ENCODE data around the gene DRC7.

DNA sequence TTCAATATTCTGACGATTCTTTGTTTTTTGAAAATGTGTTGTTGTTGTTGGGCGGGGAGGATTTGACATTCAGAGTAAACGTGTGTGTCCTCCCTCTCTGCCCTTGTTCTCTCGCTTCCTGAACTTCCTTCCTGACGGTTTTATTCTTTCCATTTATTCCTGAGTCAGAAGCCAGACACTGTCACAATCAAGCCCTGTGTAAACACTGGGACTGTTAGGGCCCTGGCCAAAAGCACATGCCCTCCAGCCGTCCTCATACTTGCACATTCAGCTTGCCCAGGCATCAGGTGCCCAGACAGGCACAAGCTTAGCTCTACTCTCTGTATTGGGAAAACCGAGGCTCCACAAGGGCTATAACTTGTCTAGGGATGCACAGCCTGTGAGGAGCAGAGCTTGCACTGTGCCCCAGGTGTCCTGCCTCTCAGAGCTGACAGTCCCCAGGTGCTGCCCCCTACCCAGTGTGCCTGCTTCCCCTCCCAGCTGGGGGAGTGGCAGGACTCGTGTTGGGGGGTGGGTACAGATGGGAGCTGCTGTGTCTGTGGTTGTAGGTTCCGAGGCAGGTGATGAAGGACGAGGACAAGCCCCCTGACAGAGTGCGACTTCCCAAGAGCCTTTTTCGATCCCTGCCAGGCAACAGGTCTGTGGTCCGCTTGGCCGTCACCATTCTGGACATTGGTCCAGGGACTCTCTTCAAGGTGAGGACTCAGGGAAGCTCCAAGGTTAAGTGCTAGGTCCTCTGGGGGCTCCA, 16.8 kb upstream of the DRC7 start:
- TF ChIP-seq, protein P1, sequence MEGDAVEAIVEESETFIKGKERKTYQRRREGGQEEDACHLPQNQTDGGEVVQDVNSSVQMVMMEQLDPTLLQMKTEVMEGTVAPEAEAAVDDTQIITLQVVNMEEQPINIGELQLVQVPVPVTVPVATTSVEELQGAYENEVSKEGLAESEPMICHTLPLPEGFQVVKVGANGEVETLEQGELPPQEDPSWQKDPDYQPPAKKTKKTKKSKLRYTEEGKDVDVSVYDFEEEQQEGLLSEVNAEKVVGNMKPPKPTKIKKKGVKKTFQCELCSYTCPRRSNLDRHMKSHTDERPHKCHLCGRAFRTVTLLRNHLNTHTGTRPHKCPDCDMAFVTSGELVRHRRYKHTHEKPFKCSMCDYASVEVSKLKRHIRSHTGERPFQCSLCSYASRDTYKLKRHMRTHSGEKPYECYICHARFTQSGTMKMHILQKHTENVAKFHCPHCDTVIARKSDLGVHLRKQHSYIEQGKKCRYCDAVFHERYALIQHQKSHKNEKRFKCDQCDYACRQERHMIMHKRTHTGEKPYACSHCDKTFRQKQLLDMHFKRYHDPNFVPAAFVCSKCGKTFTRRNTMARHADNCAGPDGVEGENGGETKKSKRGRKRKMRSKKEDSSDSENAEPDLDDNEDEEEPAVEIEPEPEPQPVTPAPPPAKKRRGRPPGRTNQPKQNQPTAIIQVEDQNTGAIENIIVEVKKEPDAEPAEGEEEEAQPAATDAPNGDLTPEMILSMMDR (conservative IDR thresholded peaks at IDR 0.05), result no peak
- TF ChIP-seq EZH2 (IDR thresholded peaks at IDR 0.05; ENCODE audit: low read depth), result no peak
